Muscle of arm (tissue), 12 donors: ENCODE data around the gene DDTL. TPM values are rescaled to one million over a fixed set of nuclear protein-coding genes. Genes with fewer than 3 reads are reported as not detected.

ENCODE experiments used
- DNase-seq: peaks from one replicate; pipeline ENCODE4 v3.0.0-alpha.2; 2013
- polyA plus RNA-seq, 12 donors: library from polyadenylated mRNA; unstranded; fragments of 120-200 nt; gene quantifications; one replicate each; pipeline ENCODE4 v1.2.1, GENCODE V29; 2013; ENCODE audit not compliant: insufficient read length in 12 of 12

DDTL gene
- polyA plus RNA-seq, 12 donors: 2.2 to 5.6 (median 3.9) TPM; not detected in 2

DNA sequence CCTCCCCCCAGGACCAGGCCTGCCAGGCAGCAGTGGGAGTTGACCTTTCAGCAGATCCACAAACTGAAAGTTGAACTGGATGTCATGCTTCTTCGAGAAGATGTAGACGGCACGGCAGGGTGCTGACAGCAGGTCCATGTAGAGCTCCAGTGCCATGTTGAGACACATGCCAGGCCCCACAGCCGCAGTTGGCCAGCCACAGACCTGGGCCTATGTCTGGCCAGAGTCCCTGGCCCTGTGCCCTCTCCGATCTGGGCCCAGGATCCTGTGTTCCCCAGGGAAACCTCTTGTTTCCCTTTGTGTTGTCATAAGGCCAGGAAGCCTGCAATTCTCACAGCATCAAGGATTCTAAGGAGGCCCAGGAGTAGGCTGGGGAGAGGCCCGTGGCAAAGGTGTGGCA, 38.5 kb downstream of the DDTL start, which contains the start of gene GSTT4:
TSS of gene GSTT4 (minus strand) at position 253 of the 400 bp plus-strand sequence. CDS start at position 156, 97 bp downstream.
- no peak for DNase-seq

DNA sequence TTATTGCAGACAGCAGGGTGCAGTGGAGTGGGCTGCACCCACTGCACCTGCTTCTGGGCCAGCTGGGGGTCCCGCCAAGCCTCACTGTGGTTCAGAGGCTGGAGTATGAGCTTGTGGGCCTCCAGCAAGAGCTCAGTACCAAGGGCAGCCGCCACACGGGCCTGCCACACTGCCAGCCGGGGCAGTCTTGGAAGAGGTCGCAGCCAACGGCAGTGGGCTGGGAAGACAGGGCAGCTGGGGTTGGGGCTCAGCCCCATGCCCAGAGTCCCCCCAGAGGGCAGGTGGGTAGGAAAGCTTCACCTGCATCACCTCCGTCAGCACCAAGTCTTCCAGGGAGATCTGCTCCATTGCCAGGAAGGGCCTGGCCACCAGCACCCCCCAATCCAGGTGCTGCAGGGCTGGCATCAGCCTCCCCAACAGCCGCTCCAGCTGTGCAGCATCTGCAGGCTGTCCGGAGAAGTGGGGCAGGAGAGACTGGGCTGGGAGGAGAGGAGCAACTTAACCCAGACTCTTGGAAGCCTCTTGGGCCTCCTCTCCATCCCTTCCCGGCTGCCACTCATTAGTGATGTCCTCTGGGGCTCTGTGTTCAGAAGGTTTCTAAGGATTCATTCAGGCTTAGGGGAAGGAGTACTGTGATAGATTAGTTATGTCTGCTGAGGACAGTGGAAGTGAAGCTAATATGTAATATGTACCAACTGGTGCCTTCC, 39.7 kb downstream of the DDTL start:
- DNase-seq: no peak

GRCh38 chr22:24006914-24007214, 40.2 kb downstream of the DDTL start:
- no peak for DNase-seq

GRCh38 chr22:24007253-24008021, 40.7 kb downstream of the DDTL start:
- no peak for DNase-seq

- no peak for DNase-seq
Observed at GRCh38 chr22:24008022-24008283, 41.3 kb downstream of the DDTL start.

DNA sequence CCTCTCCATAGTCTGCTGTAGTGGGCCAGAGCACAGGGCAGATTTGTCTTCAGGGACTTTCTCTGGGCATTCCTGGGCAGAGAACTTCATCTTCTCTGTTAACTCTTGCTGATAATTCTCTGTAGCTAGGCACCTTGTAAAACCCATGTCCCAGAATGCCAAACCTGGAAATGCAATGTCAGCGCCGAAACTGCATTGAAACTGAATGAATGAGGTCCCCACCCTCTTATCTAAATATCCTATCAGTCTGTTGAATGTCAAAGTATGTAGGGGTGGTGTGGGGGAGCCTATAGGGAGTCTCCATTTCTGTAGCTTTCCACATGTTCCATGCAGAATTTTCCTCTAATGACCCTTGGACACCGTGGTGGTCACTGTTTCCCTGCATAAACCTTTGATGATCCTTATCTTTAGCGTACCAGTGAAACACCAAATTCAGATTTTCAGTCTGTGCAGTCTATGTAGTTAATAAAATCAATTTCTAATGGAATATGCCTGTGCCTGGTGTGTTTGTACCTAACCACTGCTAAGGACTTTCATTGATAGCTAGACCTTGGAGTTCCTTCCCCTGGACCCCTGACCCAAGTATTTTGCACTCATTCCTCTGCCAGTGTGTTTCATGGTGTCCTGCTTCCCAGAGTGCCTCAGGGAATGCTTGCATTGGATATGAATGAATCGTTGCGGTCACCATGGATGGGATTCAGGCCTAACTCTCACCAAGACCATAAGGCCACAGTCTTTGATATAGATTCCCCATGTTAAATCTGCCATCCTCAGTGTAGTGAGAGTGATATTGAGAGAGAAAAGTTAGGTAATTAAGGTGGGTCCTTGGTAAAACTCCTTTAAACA, 41.9 kb downstream of the DDTL start:
- DNase-seq: no peak

DNA sequence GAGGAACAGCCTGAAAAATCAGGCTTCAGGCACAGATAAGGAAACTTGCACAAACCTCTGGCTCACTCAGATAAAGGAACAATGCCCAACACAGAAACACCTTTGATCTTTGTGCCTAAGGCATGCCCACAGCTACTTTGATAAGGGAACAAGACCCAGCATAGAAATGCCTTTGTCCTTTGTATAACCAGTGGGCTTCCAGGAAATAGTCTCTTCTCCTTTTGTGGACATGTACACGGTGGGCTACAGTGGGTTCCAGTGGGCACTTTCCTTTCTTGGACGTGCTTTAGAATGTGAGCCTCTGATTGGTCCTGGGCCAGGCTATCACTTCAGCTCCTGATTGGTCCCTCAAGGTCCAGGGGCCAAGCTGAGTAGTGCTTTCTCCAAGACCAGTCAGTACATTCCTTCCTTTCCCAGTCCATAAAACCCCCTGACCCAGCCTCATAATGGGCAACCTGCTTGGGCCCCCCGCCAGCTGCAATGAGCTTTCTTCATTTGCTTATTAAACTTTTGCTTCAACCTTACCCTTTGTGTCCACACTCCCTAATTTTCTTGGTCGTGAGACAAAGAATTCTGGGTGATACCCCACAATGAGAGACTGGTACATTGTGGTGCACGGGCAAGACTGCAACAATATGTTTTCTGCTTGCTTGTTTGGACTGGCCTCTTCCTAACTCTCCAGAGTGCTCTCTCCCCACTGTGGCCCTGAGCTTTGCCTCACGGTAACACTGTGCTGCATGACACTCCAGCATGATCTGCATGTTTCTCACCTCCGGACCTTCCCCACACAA, 42.7 kb downstream of the DDTL start:
- no peak for DNase-seq

GRCh38 chr22:24010018-24010391, 43.3 kb downstream of the DDTL start:
- no peak for DNase-seq

- no peak for DNase-seq
Observed at GRCh38 chr22:24011735-24012068, 45.0 kb downstream of the DDTL start.

DNA sequence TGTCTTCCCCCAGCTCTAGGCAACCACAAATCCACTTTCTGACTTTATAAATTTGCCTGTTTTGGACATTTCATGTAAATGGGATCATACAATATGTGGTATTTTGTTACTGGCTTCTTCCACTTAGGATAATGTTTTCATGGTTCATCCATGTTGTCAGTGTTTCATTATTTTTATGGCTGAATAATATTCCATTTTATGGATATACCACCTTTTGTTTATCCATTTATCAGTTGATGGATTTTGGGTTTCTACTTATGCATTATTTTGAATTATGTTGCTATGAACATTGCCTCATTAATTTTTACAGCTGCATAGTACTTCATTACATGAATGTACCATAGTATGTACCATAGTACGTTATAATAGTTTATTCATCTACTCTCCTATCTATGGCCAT, 49.5 kb downstream of the DDTL start:
- DNase-seq: no peak

DNA sequence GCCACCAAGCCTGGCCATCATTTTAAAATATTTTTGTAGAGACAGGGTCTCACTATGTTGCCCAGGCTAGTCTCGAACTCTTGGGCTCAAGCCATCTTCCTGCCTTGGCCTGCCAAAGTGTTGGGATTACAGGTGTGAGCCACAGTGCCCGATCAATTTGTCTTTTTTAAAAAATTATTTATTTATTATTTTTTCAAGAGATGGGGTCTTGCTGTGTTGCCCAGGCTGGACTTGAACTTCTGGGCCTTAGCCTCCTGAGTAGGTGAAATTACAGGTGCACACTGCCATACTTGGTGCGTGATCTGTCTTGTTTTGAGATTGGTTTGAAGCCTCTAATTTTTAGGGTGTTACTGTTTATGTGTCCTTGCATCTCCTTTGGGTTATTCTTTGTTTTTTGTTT, 54.6 kb downstream of the DDTL start:
- no peak for DNase-seq

Other genes starting within 250 kb of the DDTL start
- gene ZNF70, start 215.8 kb upstream of the DDTL start, polyA plus RNA-seq: 1 to 10 TPM in 11 of 12 donors, not detected in 1; 4.1 to 7.4 (median 5.1) TPM
- 1 to 10 TPM in 4 of 12 donors, under 1 TPM in 3, not detected in 5; 0.34 to 3.9 (median 1.1) TPM for gene VPREB3, start 212.5 kb upstream of the DDTL start, polyA plus RNA-seq
- 1 to 10 TPM in 1 of 12 donors, under 1 TPM in 9, not detected in 2; 0.08 to 1.0 (median 0.23) TPM for gene C22orf15, start 203.9 kb upstream of the DDTL start, polyA plus RNA-seq
- gene CHCHD10, start 198.9 kb upstream of the DDTL start, polyA plus RNA-seq: 1,000 to 10,000 TPM in 1 of 12 donors, 100 to 1,000 TPM in 1, 10 to 100 TPM in 10; 33.8 to 1,945 (median 51.8) TPM
- 10 to 100 TPM in 3 of 12 donors, 1 to 10 TPM in 8, not detected in 1; 5.7 to 17.2 (median 8.3) TPM for gene MMP11, start 194.0 kb upstream of the DDTL start, polyA plus RNA-seq
- 100 to 1,000 TPM in 1 of 12 donors, 10 to 100 TPM in 10, not detected in 1; 54.2 to 121 (median 78.8) TPM for gene SMARCB1, start 179.9 kb upstream of the DDTL start, polyA plus RNA-seq
- 1 to 10 TPM in 5 of 12 donors, under 1 TPM in 5, not detected in 2; 0.70 to 2.8 (median 1.1) TPM for gene DERL3, start 127.9 kb upstream of the DDTL start, polyA plus RNA-seq
- gene SLC2A11, start 109.0 kb upstream of the DDTL start, polyA plus RNA-seq: 10 to 100 TPM in 4 of 12 donors, 1 to 10 TPM in 7, not detected in 1; 3.1 to 13.2 (median 6.7) TPM
- 100 to 1,000 TPM in 9 of 12 donors, 10 to 100 TPM in 2, not detected in 1; 78.2 to 238 (median 118) TPM for gene MIF, start 72.5 kb upstream of the DDTL start, polyA plus RNA-seq
- gene GSTT2B, start 5.7 kb upstream of the DDTL start, polyA plus RNA-seq: 10 to 100 TPM in 4 of 12 donors, 1 to 10 TPM in 6, not detected in 2; 2.1 to 39.1 (median 7.1) TPM
- gene DDT, start 7.6 kb downstream of the DDTL start, polyA plus RNA-seq: 10 to 100 TPM in 11 of 12 donors, not detected in 1; 29.4 to 61.0 (median 42.2) TPM
- gene GSTT2, start 13.2 kb downstream of the DDTL start, polyA plus RNA-seq: 1 to 10 TPM in 3 of 12 donors, under 1 TPM in 4, not detected in 5; 0.40 to 2.6 (median 0.82) TPM
- gene GSTT4, start 38.6 kb downstream of the DDTL start, polyA plus RNA-seq: not detected
- gene CABIN1, start 44.4 kb downstream of the DDTL start, polyA plus RNA-seq: 10 to 100 TPM in 11 of 12 donors, not detected in 1; 20.2 to 59.6 (median 26.1) TPM
- gene SUSD2, start 214.6 kb downstream of the DDTL start, polyA plus RNA-seq: 1 to 10 TPM in 2 of 12 donors, under 1 TPM in 9, not detected in 1; 0.32 to 3.0 (median 0.62) TPM